Liver (tissue), 9 donors: ENCODE results near the gene RNF111. TPM values are rescaled to one million over a fixed set of nuclear protein-coding genes. Genes with fewer than 3 reads are reported as not detected.

Experiments used
- DNase-seq: peaks from one replicate; pipeline ENCODE4 v3.0.0-alpha.2; 2017; ENCODE audit warnings: low spot score
- H3K27ac ChIP-seq, 2 donors: one replicate each; pipeline ENCODE4 v1.7.0; 2013; ENCODE audit warnings: inconsistent platforms in 2 of 2, low read length in 2 of 2, control low read depth in 1 of 2, low read depth in 1 of 2, mild to moderate bottlenecking in 1 of 2
- H3K27me3 ChIP-seq, 4 donors: one replicate each; pipeline versions ENCODE4 v1.6.1 to v1.7.0; 2013; ENCODE audit warnings: low read length in 3 of 4, inconsistent platforms in 1 of 4, mild to moderate bottlenecking in 1 of 4, moderate library complexity in 1 of 4; ENCODE audit not compliant: control insufficient read depth in 4 of 4, insufficient read depth in 4 of 4
- H3K36me3 ChIP-seq, 4 donors: one replicate each; pipeline versions ENCODE4 v1.6.1 to v1.7.0; 2013; ENCODE audit warnings: low read length in 3 of 4, mild to moderate bottlenecking in 3 of 4, low read depth in 1 of 4, moderate library complexity in 1 of 4; ENCODE audit not compliant: control insufficient read depth in 4 of 4, insufficient read depth in 3 of 4
- H3K4me1 ChIP-seq, 4 donors: one replicate each; pipeline versions ENCODE4 v1.6.1 to v1.7.0; 2013; ENCODE audit warnings: low read length in 3 of 4, mild to moderate bottlenecking in 3 of 4, moderate library complexity in 1 of 4; ENCODE audit not compliant: control insufficient read depth in 4 of 4, insufficient read depth in 4 of 4
- H3K4me3 ChIP-seq, 3 donors: one replicate each; pipeline versions ENCODE4 v1.6.1 to v1.7.0; 2013; ENCODE audit warnings: low read length in 3 of 3, control low read depth in 1 of 3, low read depth in 1 of 3, mild to moderate bottlenecking in 1 of 3
- H3K9ac ChIP-seq, 2 donors: one replicate each; pipeline ENCODE4 v1.7.0; 2013; ENCODE audit warnings: low read length in 2 of 2, mild to moderate bottlenecking in 2 of 2, moderate library complexity in 2 of 2, control low read depth in 1 of 2, low read depth in 1 of 2
- H3K9me3 ChIP-seq, 4 donors: one replicate each; pipeline versions ENCODE4 v1.6.1 to v1.7.0; 2013; ENCODE audit warnings: low read length in 3 of 4; ENCODE audit not compliant: control insufficient read depth in 4 of 4
- ATF3 ChIP-seq: IDR thresholded peaks from 2 replicates; pipeline ENCODE4 v1.6.1; 2016; ENCODE audit warnings: antibody characterized with exemption
- EGR1 ChIP-seq, 2 donors: IDR thresholded peaks; 2 replicates each; pipeline ENCODE4 v1.6.1; 2016 to 2018; ENCODE audit warnings: antibody characterized with exemption in 2 of 2, low read depth in 2 of 2
- FOXA1 ChIP-seq: IDR thresholded peaks from 2 replicates; pipeline ENCODE4 v1.6.1; 2016; ENCODE audit warnings: antibody characterized with exemption
- FOXA2 ChIP-seq: IDR thresholded peaks from 2 replicates; pipeline ENCODE4 v1.6.1; 2016; ENCODE audit warnings: antibody characterized with exemption
- HNF4A ChIP-seq, 2 donors: conservative IDR thresholded peaks; 2 replicates each; pipeline ENCODE4 v1.6.1; 2016; ENCODE audit warnings: antibody characterized with exemption in 2 of 2, mild to moderate bottlenecking in 2 of 2
- HNF4G ChIP-seq: IDR thresholded peaks from 2 replicates; pipeline ENCODE4 v1.6.1; 2016; ENCODE audit warnings: antibody characterized with exemption
- JUND ChIP-seq, 2 donors: IDR thresholded peaks; 2 replicates each; pipeline ENCODE4 v1.6.1; 2016; ENCODE audit warnings: antibody characterized with exemption in 2 of 2
- NR2F2 ChIP-seq: IDR thresholded peaks from 2 replicates; pipeline ENCODE4 v1.6.1; 2016; ENCODE audit warnings: antibody characterized with exemption
- RAD21 ChIP-seq, 2 donors: IDR thresholded peaks; 2 replicates each; pipeline ENCODE4 v1.6.1; 2016; ENCODE audit warnings: antibody characterized with exemption in 2 of 2, mild to moderate bottlenecking in 2 of 2
- REST ChIP-seq: IDR thresholded peaks from 2 replicates; pipeline ENCODE4 v1.6.1; 2016; ENCODE audit warnings: antibody characterized with exemption, mild to moderate bottlenecking
- RXRA ChIP-seq, 2 donors: IDR thresholded peaks; 2 replicates each; pipeline ENCODE4 v1.6.1; 2017 to 2018; ENCODE audit warnings: antibody characterized with exemption in 2 of 2, mild to moderate bottlenecking in 1 of 2
- SP1 ChIP-seq: IDR thresholded peaks from 2 replicates; pipeline ENCODE4 v1.6.1; 2018; ENCODE audit warnings: antibody characterized with exemption, mild to moderate bottlenecking
- TAF1 ChIP-seq: conservative IDR thresholded peaks from 2 replicates; pipeline ENCODE4 v1.6.1; 2016; ENCODE audit warnings: antibody characterized with exemption, mild to moderate bottlenecking
- YY1 ChIP-seq: IDR thresholded peaks from 2 replicates; pipeline ENCODE4 v1.6.1; 2016; ENCODE audit warnings: antibody characterized with exemption, mild to moderate bottlenecking
- WGBS: extraction: QIAGEN DNeasy Blood & Tissue Kit; methylation state at CpG from one replicate; pipeline ENCODE4 v1.1.7; 2013; 5-methylcytosine and 5-hydroxymethylcytosine counted together
- polyA plus RNA-seq, 2 donors: library from polyadenylated mRNA; stranded (reverse) in 1 of 2; unstranded in 1 of 2; fragments of 200-250 nt in 1 of 2; fragments of >200 nt in 1 of 2; fragmentation: Nextera tagmentation in 1 of 2; extraction: Ambion mirVana in 1 of 2; gene quantifications; one replicate each; pipeline versions ENCODE4 v1.2.1 to v1.2.3, GENCODE V29; 2013 to 2015
- total RNA-seq, 2 donors: library from RNA; depleted of rRNA; stranded (reverse); fragments of >200 nt; gene quantifications; one replicate each; pipeline ENCODE4 v1.2.3, GENCODE V29; 2014
- TF ChIP-seq, protein P1 (sequence below): fragments of 150-350 bp; IDR thresholded peaks from 2 replicates; pipeline ENCODE4 v1.5.1; 2017; ENCODE audit warnings: improper control_type of control experiment, low read depth, low read length; ENCODE audit not compliant: missing input control
- donor health status: healthy.
- donor health status: healthy.
- donor health status: healthy.
- donor health status: healthy.
- donor health status: healthy.

RNF111 gene
- total and polyA plus RNA-seq, 4 donors, result 5.1 to 16.9 (median 10.4) TPM

DNA sequence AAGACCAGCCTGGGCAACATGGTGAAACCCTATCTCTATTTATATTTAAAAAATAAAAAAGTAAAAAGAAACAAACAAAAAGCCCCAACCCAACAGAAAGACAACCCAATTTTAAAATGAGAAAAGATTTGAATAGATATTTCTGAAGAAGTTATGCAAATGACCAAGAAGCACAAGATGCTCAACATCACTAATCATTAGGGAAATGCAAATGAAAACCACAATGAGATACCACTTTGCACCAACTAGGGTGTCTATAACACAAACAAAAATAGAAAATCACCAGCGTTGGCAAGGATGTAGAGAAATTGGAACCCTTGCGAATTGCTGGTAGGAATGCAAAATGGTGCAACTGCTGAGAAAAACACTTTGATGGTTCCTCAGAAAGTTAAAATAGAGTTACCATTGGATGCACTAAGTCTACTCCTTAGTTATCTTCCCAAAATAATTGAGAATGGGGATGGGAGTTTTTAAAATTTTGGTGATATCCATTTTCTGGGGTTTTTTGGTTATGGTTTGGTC lies 71.7 kb downstream of the RNF111 start:
- WGBS, result 93% methylated on average over 2 of the region's 2 CpGs
- Histone ChIP-seq H3K27me3 (no peaks in the 10 kb centered on the region), H3K9ac (no peak overlapping the region), H3K27ac (no peak overlapping the region), H3K36me3 (peaks cover 7 to 59% (median 49%) of the 10 kb centered on the region in 4 donors), H3K9me3 (no peaks in the 10 kb centered on the region), H3K4me3 (no peak overlapping the region), H3K4me1 (peaks cover 0 to 6% (median 1%) of the 10 kb centered on the region in 4 donors)
- TF ChIP-seq HNF4A (conservative IDR thresholded peaks at IDR 0.05) (no peak), FOXA1 (no peak), REST (no peak), JUND (IDR thresholded peaks at IDR 0.05) (no peak)
- DNase-seq, result no peak

GRCh38 chr15:59060348-59060747 lies 72.9 kb downstream of the RNF111 start:
- H3K9me3 ChIP-seq, result no peaks in the 10 kb centered on the region
- no peak overlapping the region for H3K27ac ChIP-seq
- H3K36me3 ChIP-seq, result peaks cover 7 to 64% (median 55%) of the 10 kb centered on the region in 4 donors
- 96% methylated on average over 4 of the region's 4 CpGs for WGBS
- no peak for TF ChIP-seq SP1
- no peak for TF ChIP-seq REST
- TF ChIP-seq YY1, result no peak
- TF ChIP-seq TAF1, result no peak
- TF ChIP-seq EGR1 (IDR thresholded peaks at IDR 0.05; ENCODE audit: low read depth in 2 of 2), result no peak
- no peak for TF ChIP-seq NR2F2
- TF ChIP-seq, protein P1, sequence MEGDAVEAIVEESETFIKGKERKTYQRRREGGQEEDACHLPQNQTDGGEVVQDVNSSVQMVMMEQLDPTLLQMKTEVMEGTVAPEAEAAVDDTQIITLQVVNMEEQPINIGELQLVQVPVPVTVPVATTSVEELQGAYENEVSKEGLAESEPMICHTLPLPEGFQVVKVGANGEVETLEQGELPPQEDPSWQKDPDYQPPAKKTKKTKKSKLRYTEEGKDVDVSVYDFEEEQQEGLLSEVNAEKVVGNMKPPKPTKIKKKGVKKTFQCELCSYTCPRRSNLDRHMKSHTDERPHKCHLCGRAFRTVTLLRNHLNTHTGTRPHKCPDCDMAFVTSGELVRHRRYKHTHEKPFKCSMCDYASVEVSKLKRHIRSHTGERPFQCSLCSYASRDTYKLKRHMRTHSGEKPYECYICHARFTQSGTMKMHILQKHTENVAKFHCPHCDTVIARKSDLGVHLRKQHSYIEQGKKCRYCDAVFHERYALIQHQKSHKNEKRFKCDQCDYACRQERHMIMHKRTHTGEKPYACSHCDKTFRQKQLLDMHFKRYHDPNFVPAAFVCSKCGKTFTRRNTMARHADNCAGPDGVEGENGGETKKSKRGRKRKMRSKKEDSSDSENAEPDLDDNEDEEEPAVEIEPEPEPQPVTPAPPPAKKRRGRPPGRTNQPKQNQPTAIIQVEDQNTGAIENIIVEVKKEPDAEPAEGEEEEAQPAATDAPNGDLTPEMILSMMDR, result no peak
- TF ChIP-seq ATF3, result no peak
- no peak for TF ChIP-seq RXRA (IDR thresholded peaks at IDR 0.05)
- no peak for TF ChIP-seq JUND (IDR thresholded peaks at IDR 0.05)
- no peak for TF ChIP-seq FOXA2
- TF ChIP-seq RAD21 (IDR thresholded peaks at IDR 0.05), result no peak
- no peak for TF ChIP-seq HNF4G
- no peak for TF ChIP-seq FOXA1
- DNase-seq, result no peak
- H3K9ac ChIP-seq, result no peak overlapping the region
- no peak overlapping the region for H3K4me3 ChIP-seq
- no peaks in the 10 kb centered on the region for H3K27me3 ChIP-seq
- peaks cover 0 to 6% (median 1%) of the 10 kb centered on the region in 4 donors for H3K4me1 ChIP-seq
